HEK293 (cell line): ENCODE data around the gene DSCAML1.
"Not testable (repeated sequence)": the region's sequence is repeated elsewhere in the genome, so short reads cannot be mapped to it uniquely, and the experiment has no call there.

Experiments
- BCL11B ChIP-seq: fragments of 450-650 bp; formaldehyde crosslinking; IDR thresholded peaks from 2 replicates; pipeline ENCODE4 v1.5.1; 2016; ENCODE audit warnings: low read depth, missing biosample characterization, missing genetic modification characterization
- CTCF ChIP-seq: fragments of 450-650 bp; formaldehyde crosslinking; IDR thresholded peaks from 2 replicates; pipeline ENCODE4 v1.5.1; 2016; ENCODE audit warnings: missing biosample characterization, missing genetic modification characterization
- REST ChIP-seq: fragments of 450-650 bp; formaldehyde crosslinking; IDR thresholded peaks from 2 replicates; pipeline ENCODE4 v1.5.1; 2016; ENCODE audit warnings: missing biosample characterization, missing genetic modification characterization
- ZFP37 ChIP-seq: fragments of 450-650 bp; formaldehyde crosslinking; IDR thresholded peaks from 2 replicates; pipeline ENCODE4 v1.5.1; 2016; ENCODE audit warnings: missing biosample characterization, missing genetic modification characterization
- ZNF266 ChIP-seq: fragments of 450-650 bp; formaldehyde crosslinking; IDR thresholded peaks from 2 replicates; pipeline ENCODE4 v1.5.1; 2016; ENCODE audit warnings: missing biosample characterization, missing genetic modification characterization, low read depth
- ZNF292 ChIP-seq: fragments of 450-650 bp; formaldehyde crosslinking; IDR thresholded peaks from 2 replicates; pipeline ENCODE4 v1.5.1; 2016; ENCODE audit warnings: low read depth, missing biosample characterization, missing genetic modification characterization, borderline replicate concordance
- ZNF629 ChIP-seq: fragments of 450-650 bp; formaldehyde crosslinking; IDR thresholded peaks from 2 replicates; pipeline ENCODE4 v1.5.1; 2017; ENCODE audit warnings: missing biosample characterization, missing genetic modification characterization
- ZNF747 ChIP-seq: fragments of 450-650 bp; formaldehyde crosslinking; IDR thresholded peaks from 2 replicates; pipeline ENCODE4 v1.5.1; 2016; ENCODE audit warnings: missing biosample characterization, missing genetic modification characterization

- TF ChIP-seq REST (tag by site-specific recombination); CTCF (tag by site-specific recombination); ZNF747; ZNF629; BCL11B (tag by site-specific recombination); ZNF266 (tag by site-specific recombination); ZFP37; ZNF292 (tag by site-specific recombination): not testable (repeated sequence)
Measured at GRCh38 chr11:117398618-117399017, 398.4 kb downstream of the DSCAML1 start.
